Glutamatergic neuron (in vitro differentiated cells): ENCODE measurements around the gene FRAS1. TPM values are rescaled to one million over a fixed set of nuclear protein-coding genes. Genes with fewer than 3 reads are reported as not detected.

Source experiments
- DNase-seq: peaks from one replicate; pipeline ENCODE4 v3.0.0; 2022
- H3K27ac Mint-ChIP-seq: one replicate; pipeline ENCODE4 v1.8.0; 2020; ENCODE audit warnings: mild to moderate bottlenecking, mixed read lengths, inconsistent platforms; ENCODE audit not compliant: unreplicated experiment
- H3K27me3 Mint-ChIP-seq: one replicate; pipeline ENCODE4 v1.8.0; 2020; ENCODE audit warnings: mild to moderate bottlenecking, moderate library complexity, mixed read lengths, inconsistent platforms; ENCODE audit not compliant: unreplicated experiment
- H3K36me3 Mint-ChIP-seq: one replicate; pipeline ENCODE4 v1.8.0; 2020; ENCODE audit warnings: mild to moderate bottlenecking, mixed read lengths, inconsistent platforms; ENCODE audit not compliant: unreplicated experiment
- H3K4me1 Mint-ChIP-seq: one replicate; pipeline ENCODE4 v1.8.0; 2020; ENCODE audit warnings: mild to moderate bottlenecking, low read depth, mixed read lengths, inconsistent platforms; ENCODE audit not compliant: unreplicated experiment
- H3K4me3 Mint-ChIP-seq: one replicate; pipeline ENCODE4 v1.8.0; 2020; ENCODE audit warnings: mild to moderate bottlenecking, mixed read lengths, inconsistent platforms; ENCODE audit not compliant: unreplicated experiment
- H3K9me3 Mint-ChIP-seq: one replicate; pipeline ENCODE4 v1.8.0; 2020; ENCODE audit warnings: mild to moderate bottlenecking, moderate library complexity, mixed read lengths, inconsistent platforms; ENCODE audit not compliant: unreplicated experiment
- CTCF ChIP-seq: fragments of 200-600 bp; sonication (generic); IDR thresholded peaks from one replicate; pipeline ENCODE4 v1.5.0; 2021; ENCODE audit not compliant: partially characterized antibody, unreplicated experiment
- total RNA-seq: library from RNA; stranded (reverse); fragmentation: NEBNext Ultra II Directional; extraction: Animal tissue kit (Norgen Biotek cat#: 25700); gene quantifications from one replicate; pipeline ENCODE4 v1.2.1, GENCODE V29; 2021; ENCODE audit not compliant: unreplicated experiment

FRAS1 gene
- total RNA-seq, 1 donor from 2014 or later: 18.7 TPM

GRCh38 chr4:78313754-78314120 is 256.6 kb downstream of the FRAS1 start:
- no peak for DNase-seq
- no peak for TF ChIP-seq CTCF
- no peaks in the 10 kb centered on the region for H3K36me3 Mint-ChIP-seq
- no peaks in the 10 kb centered on the region for H3K9me3 Mint-ChIP-seq
- H3K4me3 Mint-ChIP-seq: no peak overlapping the region
- no peak overlapping the region for H3K27ac Mint-ChIP-seq
- peaks cover 18% of the 10 kb centered on the region for H3K4me1 Mint-ChIP-seq
- H3K27me3 Mint-ChIP-seq: no peaks in the 10 kb centered on the region

- Mint-ChIP-seq H3K9me3 (no peaks in the 10 kb centered on the region), H3K27me3 (no peaks in the 10 kb centered on the region), H3K27ac (no peak overlapping the region), H3K4me3 (no peak overlapping the region), H3K36me3 (no peaks in the 10 kb centered on the region), H3K4me1 (peaks cover 2% of the 10 kb centered on the region)
- DNase-seq: no peak
- TF ChIP-seq CTCF: no peak
Observed at GRCh38 chr4:78318126-78318525, 261.0 kb downstream of the FRAS1 start.

- peaks cover 1% of the 10 kb centered on the region for H3K4me1 Mint-ChIP-seq
- no peak overlapping the region for H3K27ac Mint-ChIP-seq
- no peak for TF ChIP-seq CTCF
- H3K9me3 Mint-ChIP-seq: no peaks in the 10 kb centered on the region
- no peaks in the 10 kb centered on the region for H3K27me3 Mint-ChIP-seq
- no peak for DNase-seq
- H3K4me3 Mint-ChIP-seq: no peak overlapping the region
- no peaks in the 10 kb centered on the region for H3K36me3 Mint-ChIP-seq
Observed at GRCh38 chr4:78320349-78320935, 263.3 kb downstream of the FRAS1 start.

- Mint-ChIP-seq H3K9me3 (no peaks in the 10 kb centered on the region), H3K27me3 (no peaks in the 10 kb centered on the region), H3K4me3 (no peak overlapping the region), H3K27ac (no peak overlapping the region), H3K36me3 (no peaks in the 10 kb centered on the region), H3K4me1 (peaks cover 4% of the 10 kb centered on the region)
- no peak for TF ChIP-seq CTCF
- DNase-seq: no peak
Observed at GRCh38 chr4:78322032-78322431, 264.9 kb downstream of the FRAS1 start.

DNA sequence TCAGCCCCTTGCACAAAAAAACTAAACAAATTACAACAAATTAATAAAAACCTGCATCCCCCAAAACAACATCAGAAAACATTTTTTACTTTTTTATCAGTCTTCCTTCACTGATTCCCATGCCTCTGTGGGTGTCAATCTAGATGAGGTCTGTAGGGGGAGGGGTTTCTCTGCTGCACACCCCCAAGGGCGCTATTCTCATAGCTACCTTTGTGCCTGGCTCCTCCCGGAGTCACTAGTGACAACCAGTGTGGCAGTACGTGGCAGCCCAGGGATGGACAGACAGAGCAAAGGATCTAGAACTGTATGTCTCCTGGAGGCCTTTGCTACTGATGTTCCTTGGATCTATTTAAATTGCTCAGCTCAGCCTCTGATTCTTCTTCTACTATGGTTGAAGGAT is 266.3 kb downstream of the FRAS1 start:
- Mint-ChIP-seq H3K36me3 (no peaks in the 10 kb centered on the region), H3K27ac (no peak overlapping the region), H3K4me3 (no peak overlapping the region), H3K27me3 (no peaks in the 10 kb centered on the region), H3K9me3 (no peaks in the 10 kb centered on the region), H3K4me1 (peaks cover 4% of the 10 kb centered on the region)
- no peak for TF ChIP-seq CTCF
- no peak for DNase-seq
